AG04449 (cell line): ENCODE data around the gene CTSD.
A peak's percentile ranks its signal among the peaks of the same experiment; 100 is the strongest.

ENCODE experiments used
- CTCF ChIA-PET: fragments of 350-600 bp; formaldehyde crosslinking; extraction: SDS; loops from one replicate; lab custom pipeline; 2021; ENCODE audit warnings: antibody characterized with exemption; lab: Yijun Ruan, JAX
- POLR2A ChIA-PET: fragments of 400-600, 350-600 bp; formaldehyde crosslinking; extraction: SDS; loops from one replicate; lab custom pipeline; 2020; ENCODE audit warnings: antibody characterized with exemption, inconsistent platforms; lab: Yijun Ruan, JAX
- DNase-seq: peaks from one replicate; pipeline ENCODE4 v3.0.0-alpha.2; 2010; ENCODE audit warnings: low read depth, low spot score
- H3K4me3 ChIP-seq: 2 replicates; pipeline ENCODE4 v1.5.1; 2011; ENCODE audit warnings: low read depth, mild to moderate bottlenecking, control low read depth, low read length
- CTCF ChIP-seq: IDR thresholded peaks from one replicate; pipeline ENCODE4 v1.5.1; 2011; ENCODE audit warnings: mild to moderate bottlenecking, moderate library complexity, low read length, control low read depth, inconsistent platforms; ENCODE audit not compliant: insufficient read depth; ENCODE audit errors: missing control alignments

The CTSD gene

GRCh38 chr11:1792461-1792860, 28.7 kb upstream of the CTSD start:
- ChIA-PET POLR2A (no interaction called here), CTCF (interaction anchor here (1.6 kb wide), 1 partner anchor 99 kb away, joined by 9 read pairs; no protein-coding TSS in a partner anchor)
- TF ChIP-seq CTCF: no peak
- no peak overlapping the region for H3K4me3 ChIP-seq
- no peak for DNase-seq

- ChIA-PET POLR2A (no interaction called here), CTCF (interaction anchor here (1.6 kb wide), 1 partner anchor 98 kb away, joined by 9 read pairs; no protein-coding TSS in a partner anchor)
- DNase-seq: no peak
- H3K4me3 ChIP-seq: no peak overlapping the region
- TF ChIP-seq CTCF: no peak
Measured at GRCh38 chr11:1791912-1792311, 28.2 kb upstream of the CTSD start.

GRCh38 chr11:1786466-1786865, 22.7 kb upstream of the CTSD start:
- ChIA-PET CTCF (interaction anchor here (1.4 kb wide), 1 partner anchor 47 kb away, joined by 3 read pairs; no protein-coding TSS in a partner anchor), POLR2A (no interaction called here)
- no peak for TF ChIP-seq CTCF
- H3K4me3 ChIP-seq: no peak overlapping the region
- DNase-seq: no peak

GRCh38 chr11:1785749-1786413, 22.2 kb upstream of the CTSD start:
- CTCF ChIA-PET: interaction anchor here (1.4 kb wide), 1 partner anchor 47 kb away, joined by 3 read pairs; no protein-coding TSS in a partner anchor
- TF ChIP-seq CTCF: peak; percentile 1
- no peak for DNase-seq
- POLR2A ChIA-PET: no interaction called here
- no peak overlapping the region for H3K4me3 ChIP-seq

GRCh38 chr11:1784761-1785650, 21.3 kb upstream of the CTSD start:
- POLR2A ChIA-PET: no interaction called here
- DNase-seq: no peak
- CTCF ChIA-PET: interaction anchor here (1.0 to 1.4 kb wide), 2 partner anchors 48 to 59 kb away, joined by 3 read pairs; no protein-coding TSS in a partner anchor
- no peak for TF ChIP-seq CTCF
- no peak overlapping the region for H3K4me3 ChIP-seq
